Measurements from ENCODE around the gene ASCC2.
A peak's percentile ranks its signal among the peaks of the same experiment; 100 is the strongest.
"Not testable (repeated sequence)": the region's sequence is repeated elsewhere in the genome, so short reads cannot be mapped to it uniquely, and the experiment has no call there.

The ASCC2 gene

GRCh38 chr22:29837741-29838598, at the start of gene ASCC2:
TSS of gene ASCC2 (minus strand) at chr22:29838274. CDS start at chr22:29832325, 5,949 bp downstream.
- DNase-seq, result peak; percentile 95 to 96

GRCh38 chr22:29887358-29887757, 49.3 kb upstream of the ASCC2 start:
- no peak for DNase-seq

- no peak for DNase-seq
Measured at GRCh38 chr22:29886596-29886995, 48.5 kb upstream of the ASCC2 start.

GRCh38 chr22:29885610-29886009, 47.5 kb upstream of the ASCC2 start:
- no peak for DNase-seq

GRCh38 chr22:29883775-29884097, 45.7 kb upstream of the ASCC2 start:
- DNase-seq, result no peak

- peak; percentile 83 to 84 for DNase-seq
Measured at GRCh38 chr22:29883045-29883774, 45.1 kb upstream of the ASCC2 start, which contains the start of gene MTMR3. TSS of gene MTMR3 (plus strand) at chr22:29883174. CDS start at chr22:29971060, 87,886 bp downstream.

- DNase-seq, result no peak
Measured at GRCh38 chr22:29882716-29883044, 44.6 kb upstream of the ASCC2 start.

- DNase-seq, result no peak
Measured at GRCh38 chr22:29879753-29880152, 41.7 kb upstream of the ASCC2 start.

- no peak for DNase-seq
Measured at GRCh38 chr22:29877620-29878019, 39.5 kb upstream of the ASCC2 start.

- DNase-seq, result no peak
Measured at GRCh38 chr22:29873943-29874342, 35.9 kb upstream of the ASCC2 start.

GRCh38 chr22:29872989-29873388, 34.9 kb upstream of the ASCC2 start:
- DNase-seq, result no peak

- DNase-seq, result peak in 1 of 2 experiments; percentile 0
Measured at GRCh38 chr22:29872144-29872893, 34.2 kb upstream of the ASCC2 start.

- DNase-seq, result peak; percentile 4 to 57
Measured at GRCh38 chr22:29871684-29872083, 33.6 kb upstream of the ASCC2 start.

GRCh38 chr22:29870574-29870973, 32.5 kb upstream of the ASCC2 start:
- DNase-seq, result no peak

- DNase-seq, result no peak
Measured at GRCh38 chr22:29867851-29868250, 29.8 kb upstream of the ASCC2 start.

GRCh38 chr22:29867260-29867659, 29.2 kb upstream of the ASCC2 start:
- no peak for DNase-seq

GRCh38 chr22:29865572-29865971, 27.5 kb upstream of the ASCC2 start:
- DNase-seq, result not testable (repeated sequence)

- no peak for DNase-seq
Measured at GRCh38 chr22:29861672-29862297, 23.7 kb upstream of the ASCC2 start.

- no peak for DNase-seq
Measured at GRCh38 chr22:29860006-29860766, 22.1 kb upstream of the ASCC2 start.

GRCh38 chr22:29859030-29859429, 21.0 kb upstream of the ASCC2 start:
- DNase-seq, result not testable (repeated sequence)

GRCh38 chr22:29856496-29856895, 18.4 kb upstream of the ASCC2 start:
- DNase-seq, result no peak

GRCh38 chr22:29855611-29856181, 17.6 kb upstream of the ASCC2 start:
- DNase-seq, result no peak

Measured in NCI-H2081 (cell line).